Upper lobe of right lung (tissue), 1 donor: ENCODE measurements around the gene MEGF8. TPM values are rescaled to one million over a fixed set of nuclear protein-coding genes. Genes with fewer than 3 reads are reported as not detected.

Experiments
- ATAC-seq: fragments of 200-7000 bp; cut with Tn5 transposase; one replicate; pipeline ENCODE4 v1.9.1; 2020; ENCODE audit warnings: mild to moderate bottlenecking, moderate library complexity
- DNase-seq: peaks from one replicate; pipeline ENCODE4 v3.0.0-alpha.2; 2020
- H3K27ac ChIP-seq: fragments of 200-600 bp; one replicate; pipeline ENCODE4 v1.8.0; 2022
- H3K27me3 ChIP-seq: fragments of 200-600 bp; one replicate; pipeline ENCODE4 v1.8.0; 2022; ENCODE audit warnings: mild to moderate bottlenecking
- H3K36me3 ChIP-seq: fragments of 200-600 bp; one replicate; pipeline ENCODE4 v1.8.0; 2022
- H3K4me1 ChIP-seq: fragments of 200-600 bp; one replicate; pipeline ENCODE4 v1.8.0; 2022
- H3K4me3 ChIP-seq: fragments of 200-600 bp; one replicate; pipeline ENCODE4 v1.8.0; 2022; ENCODE audit warnings: mild to moderate bottlenecking
- H3K9me3 ChIP-seq: fragments of 200-600 bp; one replicate; pipeline ENCODE4 v1.8.0; 2022
- CTCF ChIP-seq: fragments of 200-600 bp; IDR thresholded peaks from one replicate; pipeline ENCODE4 v1.8.0; 2022; ENCODE audit warnings: antibody characterized with exemption
- intact Hi-C: fragments of 100-400 bp; cut with DNase I; formaldehyde crosslinking; loops from one replicate; pipeline ENCODE4 v1.11.0; 2022
- total RNA-seq: library from RNA; stranded (reverse); fragmentation: NEBNext Ultra II Directional; extraction: Animal tissue kit (Norgen Biotek cat#: 25700); gene quantifications from one replicate; pipeline ENCODE4 v1.2.1, GENCODE V29; 2021
- donor health status: DM: no; HTN: yes; CAD: no; lungs with severe emphysema.

Gene MEGF8
- total RNA-seq, 1 donor from 2014 or later: 18.4 TPM

GRCh38 chr19:42366673-42367072 is 41.2 kb downstream of the MEGF8 start:
- TF ChIP-seq CTCF: no peak

DNA sequence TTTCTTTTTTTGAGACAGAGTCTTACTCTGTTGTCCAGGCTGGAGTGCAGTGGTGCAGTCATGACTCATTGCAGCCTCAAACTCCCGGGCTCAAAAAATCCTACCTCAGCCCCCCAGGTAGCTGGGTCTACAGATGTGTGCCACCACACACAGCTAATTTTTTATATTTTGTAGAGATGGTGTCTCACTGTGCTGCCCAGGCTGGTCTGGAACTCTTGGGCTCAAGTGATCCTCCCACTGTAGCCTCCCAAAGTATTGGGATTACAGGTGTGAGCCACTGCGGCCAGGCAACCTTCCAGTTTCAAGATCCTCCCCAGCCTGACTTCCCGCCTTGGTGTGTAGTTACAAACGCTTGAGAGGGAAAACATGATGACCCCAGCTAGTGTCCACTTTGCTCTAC is 42.5 kb downstream of the MEGF8 start:
- Histone ChIP-seq H3K4me1 (no peaks in the 10 kb centered on the region), H3K9me3 (no peaks in the 10 kb centered on the region), H3K4me3 (no peak overlapping the region), H3K27me3 (no peaks in the 10 kb centered on the region), H3K27ac (no peak overlapping the region), H3K36me3 (peaks cover 5% of the 10 kb centered on the region)
- TF ChIP-seq CTCF: no peak
- intact Hi-C loops: no loop called here
- DNase-seq (no peak), ATAC-seq (no peak)

More at GRCh38 chr19:42366673-42367072, 41.2 kb downstream of the MEGF8 start:
- no peak for DNase-seq
- no peaks in the 10 kb centered on the region for H3K9me3 ChIP-seq
- H3K4me1 ChIP-seq: no peaks in the 10 kb centered on the region
- peaks cover 5% of the 10 kb centered on the region for H3K36me3 ChIP-seq
- H3K27me3 ChIP-seq: no peaks in the 10 kb centered on the region
- ATAC-seq: no peak
- no peak overlapping the region for H3K4me3 ChIP-seq
- intact Hi-C loops: no loop called here
- H3K27ac ChIP-seq: no peak overlapping the region

- Histone ChIP-seq H3K36me3 (peaks cover 5% of the 10 kb centered on the region), H3K4me3 (no peak overlapping the region), H3K4me1 (no peaks in the 10 kb centered on the region), H3K9me3 (no peaks in the 10 kb centered on the region), H3K27me3 (no peaks in the 10 kb centered on the region), H3K27ac (no peak overlapping the region)
- DNase-seq (no peak), ATAC-seq (no peak)
- TF ChIP-seq CTCF: no peak
- intact Hi-C loops: no loop called here
These were observed 42.9 kb downstream of the MEGF8 start for GRCh38 chr19:42368360-42368759.

- no peak for TF ChIP-seq CTCF
- H3K4me1 ChIP-seq: no peaks in the 10 kb centered on the region
- intact Hi-C loops: no loop called here
- H3K27ac ChIP-seq: no peak overlapping the region
- DNase-seq (no peak), ATAC-seq (no peak)
- peaks cover 2% of the 10 kb centered on the region for H3K36me3 ChIP-seq
- no peaks in the 10 kb centered on the region for H3K27me3 ChIP-seq
- H3K9me3 ChIP-seq: no peaks in the 10 kb centered on the region
- no peak overlapping the region for H3K4me3 ChIP-seq
These were observed 43.3 kb downstream of the MEGF8 start for GRCh38 chr19:42368765-42369164.

DNA sequence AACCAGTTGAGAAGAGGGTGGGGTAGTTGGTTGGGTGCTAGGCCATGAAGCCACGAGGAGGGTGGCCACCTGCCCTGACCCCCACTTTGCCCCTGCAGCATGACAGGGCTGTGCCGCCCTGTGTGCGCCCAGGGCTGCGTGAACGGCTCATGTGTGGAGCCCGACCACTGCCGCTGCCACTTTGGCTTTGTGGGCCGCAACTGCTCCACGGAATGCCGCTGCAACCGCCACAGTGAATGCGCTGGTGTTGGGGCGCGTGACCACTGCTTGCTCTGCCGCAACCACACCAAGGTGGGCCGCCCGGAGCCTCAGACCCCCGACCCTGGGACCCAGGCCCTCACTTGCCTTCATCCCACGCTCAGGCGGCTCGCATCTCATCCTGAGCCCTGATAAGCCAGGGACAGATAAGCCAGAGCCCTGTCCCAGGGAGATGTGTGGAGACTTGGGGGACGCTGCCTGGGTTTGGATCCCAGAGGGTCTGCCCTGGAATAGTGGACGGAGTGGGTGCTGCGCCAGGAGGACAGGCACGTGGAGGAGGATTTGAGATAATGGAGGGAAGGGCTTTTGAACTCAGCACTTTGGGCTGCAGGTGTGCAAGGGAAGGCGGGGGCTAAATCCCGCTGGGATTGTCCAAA is 44.1 kb downstream of the MEGF8 start:
- ATAC-seq (no peak), DNase-seq (no peak)
- Histone ChIP-seq H3K36me3 (no peaks in the 10 kb centered on the region), H3K4me1 (no peaks in the 10 kb centered on the region), H3K9me3 (no peaks in the 10 kb centered on the region), H3K27ac (no peak overlapping the region), H3K27me3 (no peaks in the 10 kb centered on the region), H3K4me3 (no peak overlapping the region)
- no peak for TF ChIP-seq CTCF
- intact Hi-C loops: no loop called here

- Histone ChIP-seq H3K27ac (no peak overlapping the region), H3K36me3 (no peaks in the 10 kb centered on the region), H3K9me3 (no peaks in the 10 kb centered on the region), H3K4me3 (no peak overlapping the region), H3K4me1 (no peaks in the 10 kb centered on the region), H3K27me3 (no peaks in the 10 kb centered on the region)
- intact Hi-C loops: no loop called here
- DNase-seq: no peak
- ATAC-seq: no peak
- TF ChIP-seq CTCF: no peak
These were observed 44.7 kb downstream of the MEGF8 start for GRCh38 chr19:42370068-42370520.
